GM12892 (cell line): ENCODE measurements around the gene ITSN1.

Source experiments
- DNase-seq: peaks from one replicate; pipeline ENCODE4 v3.0.0; 2011; ENCODE audit not compliant: insufficient read length
- FAIRE-seq: peaks from 2 replicates; lab custom pipeline; 2011; peaks lifted over from hg19 to GRCh38; lab: Jason Lieb, UNC
- POLR2A ChIP-seq: IDR thresholded peaks from 2 replicates; pipeline ENCODE4 v1.6.1; 2011; ENCODE audit warnings: low read depth, low read length, control low read depth
- POLR2AphosphoS5 ChIP-seq: IDR thresholded peaks from 2 replicates; pipeline ENCODE4 v1.6.1; 2011; ENCODE audit warnings: low read depth, low read length, control low read depth
- TAF1 ChIP-seq: IDR thresholded peaks from 2 replicates; pipeline ENCODE4 v1.6.1; 2011; ENCODE audit warnings: low read depth, mild to moderate bottlenecking, control low read depth, low read length, borderline replicate concordance

ITSN1 gene

DNA sequence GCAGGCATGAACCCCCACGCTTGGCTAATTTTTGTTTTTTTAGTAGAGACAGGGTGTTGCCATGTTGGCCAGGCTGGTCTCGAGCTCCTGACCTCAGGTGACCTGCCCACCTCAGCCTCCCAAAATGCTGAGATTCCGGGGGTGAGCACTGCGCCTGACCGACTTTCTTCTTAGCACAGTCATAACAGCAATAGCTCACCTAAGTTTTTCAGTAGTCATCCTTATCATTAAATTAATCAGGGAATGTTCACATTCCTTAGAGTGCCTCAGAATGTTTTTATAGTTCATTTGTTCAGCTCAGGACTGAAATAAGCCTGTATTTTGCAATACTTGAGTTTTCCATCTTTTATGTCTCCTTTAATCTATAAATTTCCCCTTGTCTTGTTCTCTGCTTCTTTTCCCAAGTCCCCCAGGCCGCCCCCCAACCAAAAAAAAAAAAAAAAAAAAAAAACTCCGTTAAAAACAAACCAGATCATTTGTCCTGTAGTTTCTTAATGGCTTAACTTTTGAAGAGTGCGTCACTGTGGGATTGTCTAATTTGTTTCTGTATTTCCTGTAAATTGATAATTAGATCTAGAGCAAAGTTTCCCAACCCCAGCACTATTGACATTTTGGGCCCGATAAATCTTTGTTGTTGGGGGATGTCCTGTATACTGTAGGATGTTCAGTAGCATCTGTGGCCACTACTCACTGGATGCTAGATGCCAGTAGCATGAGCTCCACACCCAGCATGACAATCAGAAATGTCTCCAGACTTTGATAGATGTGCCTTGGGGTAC, 120.7 kb downstream of the ITSN1 start:
- TF ChIP-seq TAF1 (no peak), POLR2A (no peak), POLR2AphosphoS5 (no peak)
- DNase-seq (no peak), FAIRE-seq (no peak)

DNA sequence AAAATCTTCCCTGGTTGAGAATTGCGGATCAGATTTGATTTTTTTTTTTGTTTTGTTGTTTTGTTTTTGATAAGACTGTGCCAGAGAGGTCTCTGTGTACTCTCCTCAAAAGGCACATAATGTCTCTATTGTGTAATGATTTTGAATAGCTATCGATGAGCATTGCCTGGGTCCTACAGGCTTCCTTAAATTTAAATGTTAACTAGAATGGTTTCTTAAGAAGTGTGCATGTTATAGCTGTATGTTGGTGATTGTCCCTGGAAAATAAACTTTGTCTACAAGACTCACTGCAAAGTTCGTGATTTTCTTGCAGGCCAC, 121.2 kb downstream of the ITSN1 start:
- no peak for FAIRE-seq
- TF ChIP-seq POLR2AphosphoS5, result no peak
- no peak for TF ChIP-seq TAF1
- no peak for TF ChIP-seq POLR2A
- no peak for DNase-seq

DNA sequence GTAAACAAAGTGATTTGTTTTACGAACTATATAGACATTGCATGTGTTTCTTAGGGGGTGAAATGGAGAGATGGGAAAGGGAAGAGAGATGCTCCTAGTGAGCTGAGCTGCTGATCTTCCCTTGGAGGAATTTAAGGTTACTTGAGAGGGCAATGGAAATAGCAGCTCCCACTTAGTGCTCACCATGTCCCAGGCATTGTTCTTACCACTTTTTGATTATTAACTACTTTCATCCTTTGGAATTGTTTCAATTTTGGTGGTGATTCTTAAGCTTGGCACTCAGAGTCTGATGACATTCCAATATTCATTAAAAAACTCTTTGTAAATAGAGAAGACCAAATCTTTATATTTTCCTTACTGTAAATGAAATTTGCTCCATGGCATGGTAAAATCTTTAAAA, 124.9 kb downstream of the ITSN1 start:
- no peak for FAIRE-seq
- no peak for TF ChIP-seq POLR2A
- TF ChIP-seq TAF1, result no peak
- TF ChIP-seq POLR2AphosphoS5, result no peak
- no peak for DNase-seq

DNA sequence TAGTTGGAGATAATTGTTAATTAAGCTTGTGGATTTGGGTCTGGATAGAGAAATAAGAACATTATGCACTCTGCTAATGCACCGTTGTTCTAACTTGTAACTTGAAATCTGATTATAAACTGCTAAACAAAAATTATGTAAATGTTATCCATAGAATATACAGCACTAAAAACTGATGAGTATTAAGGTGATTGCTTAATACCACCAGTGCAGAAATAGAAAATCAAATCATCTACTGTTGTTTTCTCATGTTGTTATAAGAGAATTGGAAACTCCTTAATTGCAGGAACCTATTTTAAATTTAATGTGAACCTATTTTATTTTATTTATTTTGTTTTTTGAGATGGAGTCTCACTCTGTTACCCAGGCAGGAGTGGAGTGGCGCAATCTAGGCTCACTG, 125.7 kb downstream of the ITSN1 start:
- DNase-seq (no peak), FAIRE-seq (no peak)
- no peak for TF ChIP-seq POLR2A
- TF ChIP-seq TAF1, result no peak

DNA sequence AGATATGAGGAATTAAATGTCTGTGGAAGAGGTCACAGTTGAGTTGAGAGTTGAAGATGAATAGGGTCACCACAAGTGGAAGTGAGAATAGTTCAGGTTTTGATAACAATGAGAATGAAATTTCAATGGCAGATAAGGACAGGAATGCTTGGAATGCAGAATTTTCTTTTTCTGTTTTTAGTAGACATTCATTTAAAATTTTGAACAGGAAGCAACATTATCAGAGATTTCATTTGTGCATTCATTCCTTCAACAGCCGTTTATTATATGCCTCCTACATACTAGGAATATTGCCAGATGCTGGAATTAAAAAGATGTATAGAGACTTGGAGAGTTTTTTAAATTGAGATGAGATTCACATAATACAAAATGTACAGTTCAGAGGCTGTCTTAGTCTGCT, 126.8 kb downstream of the ITSN1 start:
- FAIRE-seq, result no peak
- TF ChIP-seq POLR2AphosphoS5 (no peak), TAF1 (no peak), POLR2A (no peak)
- no peak for DNase-seq

DNA sequence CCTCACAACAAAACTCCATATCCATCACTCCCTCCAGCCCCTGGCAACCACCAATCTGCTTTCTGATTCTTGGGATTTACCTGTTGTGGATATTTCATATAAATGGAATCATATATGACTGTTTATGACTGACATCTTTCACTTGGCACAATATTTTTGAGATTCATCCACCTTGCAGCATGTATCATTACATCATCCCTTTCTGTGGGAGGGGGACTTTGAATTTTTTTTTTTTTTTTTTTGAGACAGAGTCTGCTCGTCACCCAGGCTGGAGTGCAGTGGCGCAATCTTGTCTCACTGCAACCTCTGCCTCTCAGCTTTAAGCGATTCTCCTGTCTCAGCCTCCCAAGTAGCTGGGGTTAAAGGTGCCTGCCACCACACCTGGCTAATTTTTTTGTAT, 128.2 kb downstream of the ITSN1 start:
- FAIRE-seq (no peak), DNase-seq (no peak)
- TF ChIP-seq POLR2AphosphoS5 (no peak), TAF1 (no peak), POLR2A (no peak)

DNA sequence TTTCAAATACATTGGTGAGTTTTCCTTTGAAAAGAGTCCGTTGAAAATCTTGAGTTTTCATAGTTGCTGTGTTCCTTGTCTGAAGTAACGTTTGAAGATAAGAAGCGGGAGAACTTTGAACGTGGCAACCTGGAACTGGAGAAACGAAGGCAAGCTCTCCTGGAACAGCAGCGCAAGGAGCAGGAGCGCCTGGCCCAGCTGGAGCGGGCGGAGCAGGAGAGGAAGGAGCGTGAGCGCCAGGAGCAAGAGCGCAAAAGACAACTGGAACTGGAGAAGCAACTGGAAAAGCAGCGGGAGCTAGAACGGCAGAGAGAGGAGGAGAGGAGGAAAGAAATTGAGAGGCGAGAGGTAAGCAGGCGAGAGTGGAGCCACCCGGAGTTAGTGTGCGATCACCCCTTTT, 129.7 kb downstream of the ITSN1 start:
- no peak for DNase-seq
- TF ChIP-seq POLR2AphosphoS5 (no peak), TAF1 (no peak), POLR2A (no peak)
- no peak for FAIRE-seq

DNA sequence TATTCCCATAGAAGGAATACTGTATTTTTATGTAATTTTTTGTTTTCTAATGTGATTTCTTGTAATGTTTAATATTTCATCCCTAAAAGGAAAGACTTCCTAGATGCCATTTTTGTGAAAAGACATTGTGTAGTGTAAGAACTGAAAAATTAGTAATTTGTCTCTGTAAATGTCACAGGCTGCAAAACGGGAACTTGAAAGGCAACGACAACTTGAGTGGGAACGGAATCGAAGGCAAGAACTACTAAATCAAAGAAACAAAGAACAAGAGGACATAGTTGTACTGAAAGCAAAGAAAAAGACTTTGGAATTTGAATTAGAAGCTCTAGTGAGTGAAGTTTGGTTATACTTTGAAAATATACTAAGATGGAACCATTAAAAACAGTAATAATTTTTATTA, 132.2 kb downstream of the ITSN1 start:
- TF ChIP-seq POLR2A, result no peak
- no peak for TF ChIP-seq TAF1
- no peak for TF ChIP-seq POLR2AphosphoS5
- no peak for FAIRE-seq
- DNase-seq, result no peak

DNA sequence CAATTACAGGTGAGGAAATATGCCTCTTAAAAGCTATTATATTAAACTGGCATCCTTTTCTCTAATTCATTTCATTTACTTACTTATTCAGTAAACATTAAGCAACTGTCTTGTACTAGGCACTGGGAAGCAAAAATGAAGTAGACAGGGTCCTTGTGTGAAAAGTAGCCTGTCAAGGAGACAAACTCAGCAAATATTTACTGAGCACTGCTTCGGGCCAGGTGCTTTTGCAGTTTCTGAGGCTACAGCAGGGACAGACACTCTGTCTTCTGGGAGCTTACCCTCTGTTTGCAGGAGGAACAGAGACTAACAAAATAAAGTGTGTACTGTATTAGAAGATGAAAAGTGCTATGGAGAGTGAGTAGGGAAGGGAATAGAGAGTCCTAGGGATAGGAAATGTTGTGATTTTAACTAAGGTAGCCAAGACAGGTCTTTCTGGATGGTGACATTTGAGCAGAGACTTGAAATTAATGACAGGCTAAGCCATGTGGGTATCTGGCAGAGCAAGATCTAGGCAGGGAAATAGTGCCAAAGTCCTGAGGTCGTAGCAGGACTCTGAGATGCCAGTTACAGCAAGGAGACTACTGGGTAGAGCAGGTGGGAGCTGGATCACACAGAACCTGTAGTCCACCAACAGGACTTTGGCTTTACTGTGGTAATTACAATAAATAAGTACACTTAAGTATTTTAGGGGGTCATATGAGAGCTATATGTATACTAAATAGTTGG, 133.0 kb downstream of the ITSN1 start:
- FAIRE-seq (no peak), DNase-seq (no peak)
- TF ChIP-seq POLR2AphosphoS5 (no peak), TAF1 (no peak), POLR2A (no peak)

DNA sequence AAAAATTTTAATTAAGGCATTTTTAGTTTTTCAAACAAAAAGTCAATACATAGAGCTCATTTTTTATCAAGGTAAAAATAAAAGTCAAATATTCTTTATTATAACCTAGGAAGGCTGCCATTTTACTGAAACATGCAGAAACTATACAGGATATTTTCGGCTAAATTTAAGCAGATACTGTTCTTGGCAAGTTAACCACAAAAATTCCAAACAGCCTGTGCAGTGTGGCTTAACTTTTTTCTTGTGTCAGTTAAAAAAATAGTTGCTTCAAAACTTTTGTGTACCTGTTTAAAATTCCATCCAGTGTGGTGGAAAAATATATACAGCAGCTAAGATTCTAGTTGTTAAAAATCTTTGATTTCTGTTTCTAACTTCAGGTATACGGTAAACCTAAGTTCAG, 138.3 kb downstream of the ITSN1 start:
- DNase-seq, result no peak
- no peak for TF ChIP-seq TAF1
- no peak for TF ChIP-seq POLR2AphosphoS5
- no peak for TF ChIP-seq POLR2A
- no peak for FAIRE-seq

DNA sequence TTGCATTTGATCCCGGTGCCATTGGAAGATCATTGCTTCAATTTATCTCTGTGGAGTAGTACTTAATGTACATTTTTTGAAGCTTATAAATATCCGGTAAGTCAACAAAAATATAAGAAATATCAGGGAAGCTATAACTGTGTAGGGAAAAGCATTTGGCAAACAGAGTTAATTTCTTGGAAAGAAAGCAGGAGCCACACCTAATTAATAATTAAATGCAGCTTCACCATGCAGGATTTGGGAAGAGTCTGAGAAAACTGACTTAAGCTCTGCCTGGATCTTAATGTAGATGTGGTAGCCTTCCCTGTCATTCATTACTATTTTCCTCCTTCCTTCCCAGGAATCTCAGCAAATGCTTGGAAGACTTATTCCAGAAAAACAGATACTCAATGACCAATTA, 138.8 kb downstream of the ITSN1 start:
- TF ChIP-seq POLR2AphosphoS5 (no peak), POLR2A (no peak), TAF1 (no peak)
- DNase-seq, result no peak
- FAIRE-seq, result no peak

DNA sequence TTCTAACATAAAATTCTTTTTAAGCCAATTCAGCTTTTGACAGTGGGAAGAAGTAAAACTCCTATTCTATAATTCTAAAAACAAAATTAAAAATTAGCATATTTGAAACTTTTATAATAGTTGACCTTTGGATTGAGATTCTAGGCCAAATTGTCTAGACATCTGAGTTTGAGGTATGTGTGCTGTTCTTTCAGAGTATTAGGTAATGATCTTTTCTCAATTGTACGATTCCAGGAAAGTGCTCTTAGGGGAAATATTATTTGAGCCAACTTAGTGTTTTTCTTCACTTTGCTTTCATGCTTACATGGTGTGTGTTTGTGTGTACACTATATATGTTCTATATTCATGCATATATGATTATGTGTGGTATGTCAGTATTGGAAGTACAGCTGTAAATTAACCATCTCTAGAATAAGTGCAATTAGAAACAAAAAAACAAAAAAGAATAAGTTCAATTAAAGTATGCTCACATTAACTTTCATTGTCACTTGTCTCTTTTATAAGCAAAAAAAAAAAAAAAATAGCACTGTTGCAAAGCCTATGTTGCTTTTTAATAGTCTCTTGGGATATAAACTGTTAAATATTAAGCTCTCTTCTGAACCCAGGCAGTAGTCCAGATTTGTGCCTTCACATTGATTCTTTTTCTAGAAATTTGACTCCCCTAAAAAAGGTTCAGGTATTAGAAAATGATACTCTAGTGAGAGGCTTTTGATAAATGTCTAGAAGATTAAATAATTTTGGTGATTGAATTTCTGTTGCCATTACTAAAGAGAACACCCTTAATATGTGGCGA, 141.1 kb downstream of the ITSN1 start:
- DNase-seq (no peak), FAIRE-seq (no peak)
- TF ChIP-seq POLR2AphosphoS5, result no peak
- TF ChIP-seq POLR2A, result no peak
